ENCODE data around the gene ABLIM3. TPM values are rescaled to one million over a fixed set of nuclear protein-coding genes. Genes with fewer than 3 reads are reported as not detected.

Gene ABLIM3
- total and polyA plus RNA-seq, 9 donors = 1.7 to 26.4 (median 6.2) TPM

GRCh38 chr5:149256451-149256850 lies 115.2 kb downstream of the ABLIM3 start:
- Histone ChIP-seq H3K27me3 (no peaks in the 10 kb centered on the region), H3K27ac (no peak overlapping the region), H3K9me3 (no peaks in the 10 kb centered on the region), H3K4me3 (no peak overlapping the region), H3K4me1 (ENCODE audit: insufficient read depth) (no peaks in the 10 kb centered on the region), H3K36me3 (no peaks in the 10 kb centered on the region)
- DNase-seq = no peak
- intact Hi-C loops (cut with DNase I) = no loop called here
- no peak for TF ChIP-seq EP300 (IDR thresholded peaks at IDR 0.05)
- TF ChIP-seq CTCF (IDR thresholded peaks at IDR 0.05) = no peak
- no peak for TF ChIP-seq POLR2A (IDR thresholded peaks at IDR 0.05)

GRCh38 chr5:149257131-149257530 lies 115.8 kb downstream of the ABLIM3 start:
- no peaks in the 10 kb centered on the region for H3K27me3 ChIP-seq
- H3K27ac ChIP-seq = no peak overlapping the region
- DNase-seq = no peak
- H3K4me1 ChIP-seq (ENCODE audit: insufficient read depth) = no peaks in the 10 kb centered on the region
- TF ChIP-seq POLR2A (IDR thresholded peaks at IDR 0.05) (no peak), EP300 (IDR thresholded peaks at IDR 0.05) (no peak), CTCF (IDR thresholded peaks at IDR 0.05) (no peak)
- intact Hi-C loops (cut with DNase I) = no loop called here
- no peaks in the 10 kb centered on the region for H3K9me3 ChIP-seq
- no peaks in the 10 kb centered on the region for H3K36me3 ChIP-seq
- H3K4me3 ChIP-seq = no peak overlapping the region
- WGBS, 3 donors = 51 to 87% (median 65%) methylated on average over 1 of the region's 1 CpG

- H3K4me3 ChIP-seq = no peak overlapping the region
- H3K36me3 ChIP-seq = no peaks in the 10 kb centered on the region
- WGBS, 3 donors = 75 to 80% (median 77%) methylated on average over 10 of the region's 10 CpGs
- TF ChIP-seq CTCF (IDR thresholded peaks at IDR 0.05) (no peak), EP300 (IDR thresholded peaks at IDR 0.05) (no peak), POLR2A (IDR thresholded peaks at IDR 0.05) (no peak)
- no peaks in the 10 kb centered on the region for H3K4me1 ChIP-seq (ENCODE audit: insufficient read depth)
- intact Hi-C loops (cut with DNase I) = no loop called here
- H3K9me3 ChIP-seq = no peaks in the 10 kb centered on the region
- no peak for DNase-seq
- H3K27me3 ChIP-seq = no peaks in the 10 kb centered on the region
- H3K27ac ChIP-seq = no peak overlapping the region
Observed at GRCh38 chr5:149257889-149258705, 116.8 kb downstream of the ABLIM3 start.

- intact Hi-C loops (cut with DNase I) = no loop called here
- H3K4me3 ChIP-seq = no peak overlapping the region
- no peak for TF ChIP-seq CTCF (IDR thresholded peaks at IDR 0.05)
Observed at GRCh38 chr5:149260761-149261160, 119.5 kb downstream of the ABLIM3 start.

More at GRCh38 chr5:149260761-149261160, 119.5 kb downstream of the ABLIM3 start:
- Histone ChIP-seq H3K27me3 (no peaks in the 10 kb centered on the region), H3K27ac (no peak overlapping the region), H3K36me3 (no peaks in the 10 kb centered on the region), H3K4me1 (ENCODE audit: insufficient read depth) (no peaks in the 10 kb centered on the region), H3K9me3 (no peaks in the 10 kb centered on the region)
- no peak for DNase-seq
- WGBS, 3 donors = 81 to 87% (median 82%) methylated on average over 1 of the region's 1 CpG
